ENCODE measurements around the gene SPEN. TPM values are rescaled to one million over a fixed set of nuclear protein-coding genes. Genes with fewer than 3 reads are reported as not detected.
A peak's percentile ranks its signal among the peaks of the same experiment; 100 is the strongest.

Gene SPEN
- total and polyA plus RNA-seq, 9 of the 15 experiments (the other 6 are each of a cell fraction or from before 2014, with no cell fraction given) = 5.7 to 87.5 (median 27.2) TPM

DNA sequence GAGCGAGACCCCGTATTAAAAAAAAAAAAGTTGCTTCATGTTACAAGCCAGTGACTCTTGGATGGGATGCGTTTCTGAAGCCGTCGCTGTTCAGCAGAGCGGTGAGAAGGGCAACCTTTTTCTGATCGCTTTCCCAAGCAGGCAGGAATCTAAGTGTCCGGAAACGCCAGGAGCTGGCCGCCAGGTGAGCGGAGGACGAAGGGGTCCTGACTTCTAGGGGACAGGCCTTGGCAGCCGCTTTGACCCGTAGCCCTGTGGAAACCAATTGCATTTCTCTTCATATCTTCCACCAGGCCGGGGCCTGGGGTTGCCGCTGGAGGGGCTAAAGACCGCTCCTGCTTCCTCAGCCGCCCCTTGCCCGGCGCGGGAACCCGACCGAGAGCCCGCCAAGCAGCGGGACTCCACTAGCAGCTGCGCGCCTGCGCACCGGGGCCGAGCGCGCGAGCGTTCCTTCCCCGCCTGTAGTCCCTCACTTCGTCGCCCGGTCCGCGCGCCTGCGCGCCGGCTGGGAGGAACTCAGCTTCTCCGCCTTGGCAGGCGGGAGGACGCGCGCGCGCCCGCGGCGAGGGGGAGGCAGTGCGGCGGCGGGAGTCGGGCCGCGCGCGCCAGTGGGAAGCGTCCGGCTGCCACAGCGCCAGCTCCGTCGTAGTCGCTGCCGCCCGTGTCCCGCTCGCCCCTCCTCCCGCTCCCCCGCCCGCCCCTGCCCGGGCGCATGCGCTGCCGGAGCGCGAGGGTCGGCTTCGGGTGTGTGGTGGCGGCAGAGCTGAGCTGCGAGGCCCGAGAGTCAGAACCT is at the start of gene SPEN (continued):
- TF ChIP-seq, protein P1, sequence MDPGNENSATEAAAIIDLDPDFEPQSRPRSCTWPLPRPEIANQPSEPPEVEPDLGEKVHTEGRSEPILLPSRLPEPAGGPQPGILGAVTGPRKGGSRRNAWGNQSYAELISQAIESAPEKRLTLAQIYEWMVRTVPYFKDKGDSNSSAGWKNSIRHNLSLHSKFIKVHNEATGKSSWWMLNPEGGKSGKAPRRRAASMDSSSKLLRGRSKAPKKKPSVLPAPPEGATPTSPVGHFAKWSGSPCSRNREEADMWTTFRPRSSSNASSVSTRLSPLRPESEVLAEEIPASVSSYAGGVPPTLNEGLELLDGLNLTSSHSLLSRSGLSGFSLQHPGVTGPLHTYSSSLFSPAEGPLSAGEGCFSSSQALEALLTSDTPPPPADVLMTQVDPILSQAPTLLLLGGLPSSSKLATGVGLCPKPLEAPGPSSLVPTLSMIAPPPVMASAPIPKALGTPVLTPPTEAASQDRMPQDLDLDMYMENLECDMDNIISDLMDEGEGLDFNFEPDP (CRISPR knock-in tag; IDR thresholded peaks at IDR 0.05) = peak; percentile 81
- no peak for TF ChIP-seq ZNF224 (CRISPR knock-in tag; IDR thresholded peaks at IDR 0.05)
- peak; percentile 42; the same call in 1 of the 2 replicates for TF ChIP-seq ZSCAN32 (CRISPR knock-in tag; IDR thresholded peaks at IDR 0.05)
- 0 out of 2 replicates have a peak, but pooled peaks have one; percentile 57 for TF ChIP-seq LCOR (CRISPR knock-in tag; IDR thresholded peaks at IDR 0.05)
- TF ChIP-seq BDP1 (IDR thresholded peaks at IDR 0.05; ENCODE audit: insufficient read depth, insufficient read length) = no peak
- peak; percentile 55; the same call in 1 of the 2 replicates for TF ChIP-seq NBN (IDR thresholded peaks at IDR 0.05; ENCODE audit: low read depth)
- peak; percentile 92 for TF ChIP-seq TBP (optimal IDR thresholded peaks at IDR 0.05; ENCODE audit: low read depth, low read length)
- TF ChIP-seq ZNF639 (CRISPR knock-in tag; conservative IDR thresholded peaks at IDR 0.05 in 1 of 2, IDR thresholded peaks at IDR 0.05 in 1 of 2) = peak in 1 of 2 experiments; percentile 93; a peak in 2 of 4 replicates
- no peak for TF ChIP-seq FOXK2 (conservative IDR thresholded peaks at IDR 0.05 in 1 of 2, IDR thresholded peaks at IDR 0.05 in 1 of 2; ENCODE audit: low read depth in 2 of 2)
- peak; percentile 69; the same call in 1 of the 2 replicates for TF ChIP-seq ZBTB1 (CRISPR knock-in tag; IDR thresholded peaks at IDR 0.05; ENCODE audit: borderline replicate concordance, low read depth)
- TF ChIP-seq CHCHD3 (CRISPR knock-in tag; IDR thresholded peaks at IDR 0.05) = peak; percentile 84; the same call in 1 of the 2 replicates
- TF ChIP-seq, protein P2, sequence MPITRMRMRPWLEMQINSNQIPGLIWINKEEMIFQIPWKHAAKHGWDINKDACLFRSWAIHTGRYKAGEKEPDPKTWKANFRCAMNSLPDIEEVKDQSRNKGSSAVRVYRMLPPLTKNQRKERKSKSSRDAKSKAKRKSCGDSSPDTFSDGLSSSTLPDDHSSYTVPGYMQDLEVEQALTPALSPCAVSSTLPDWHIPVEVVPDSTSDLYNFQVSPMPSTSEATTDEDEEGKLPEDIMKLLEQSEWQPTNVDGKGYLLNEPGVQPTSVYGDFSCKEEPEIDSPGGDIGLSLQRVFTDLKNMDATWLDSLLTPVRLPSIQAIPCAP (CRISPR knock-in tag; IDR thresholded peaks at IDR 0.05; ENCODE audit: borderline replicate concordance) = no peak
- TF ChIP-seq ZNF77 (CRISPR knock-in tag; IDR thresholded peaks at IDR 0.05) = no peak
- no peak for TF ChIP-seq FOXP1 (CRISPR knock-in tag; IDR thresholded peaks at IDR 0.05)

All from K562 (cell line).